GM23248 (cell line): ENCODE results near the gene DPYD.

Experiments used
- EZH2 ChIP-seq: fragments of 200-600 bp; sonication (generic); IDR thresholded peaks from 2 replicates; pipeline ENCODE4 v1.6.1; 2018; ENCODE audit warnings: antibody characterized with exemption, mild to moderate bottlenecking; ENCODE audit not compliant: insufficient read depth, poor library complexity, severe bottlenecking
- EZH2phosphoT487 ChIP-seq: fragments of 200-600 bp; sonication (generic); IDR thresholded peaks from 2 replicates; pipeline ENCODE4 v1.6.1; 2018; ENCODE audit warnings: antibody characterized with exemption, moderate library complexity, mild to moderate bottlenecking, low read depth; ENCODE audit not compliant: insufficient read depth

DNA sequence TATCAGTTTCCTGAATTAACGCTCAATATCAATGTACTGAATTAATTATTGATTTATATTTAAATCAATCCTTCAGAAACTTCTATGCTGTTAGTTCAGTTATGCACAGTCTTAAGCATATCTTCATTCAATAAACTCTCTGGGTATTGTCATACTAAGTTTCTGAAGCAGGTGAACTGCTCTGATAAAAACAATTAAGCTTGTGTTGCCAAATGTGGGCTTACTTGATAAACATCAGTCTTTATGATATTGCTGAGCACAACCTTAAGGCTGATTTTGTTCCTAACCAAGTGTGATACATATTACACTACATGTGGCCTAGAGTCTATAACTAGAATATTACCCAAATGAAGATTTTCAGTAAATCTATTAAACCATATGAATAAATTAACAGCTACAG, 67.6 kb downstream of the DPYD start:
- TF ChIP-seq EZH2: no peak
- TF ChIP-seq EZH2phosphoT487: no peak
